GM19438 (cell line): Measurements from ENCODE around the gene ZNF106.
A peak's percentile ranks its signal among the peaks of the same experiment; 100 is the strongest.

Experiments used
- ATAC-seq: cut with Tn5 transposase; IDR thresholded peaks from one replicate; pipeline ENCODE4 v1.9.1; 2021; ENCODE audit warnings: low read depth; ENCODE audit not compliant: unreplicated experiment

ZNF106 gene

DNA sequence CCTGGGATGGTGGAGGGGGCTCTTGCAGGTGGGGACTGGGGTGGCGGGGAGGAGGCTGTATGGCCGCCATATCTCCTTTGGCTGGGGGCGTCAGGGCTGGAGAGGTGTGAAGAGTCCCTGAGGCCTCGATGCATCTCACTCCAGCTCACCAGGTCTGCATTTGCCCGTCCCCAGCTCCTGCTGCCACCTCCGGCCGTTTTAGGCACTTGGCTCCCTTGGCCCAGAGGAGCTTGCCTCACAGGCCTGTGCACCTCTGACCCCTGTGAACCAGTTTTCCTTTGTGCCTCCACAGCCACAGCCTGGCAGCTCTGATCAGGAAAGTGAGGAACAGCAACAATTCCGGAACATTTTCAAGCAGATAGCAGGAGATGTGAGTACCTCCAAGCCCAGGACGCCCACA is 81.9 kb downstream of the ZNF106 start:
- ATAC-seq, result no peak

GRCh38 chr15:42408178-42408577 is 82.8 kb downstream of the ZNF106 start:
- no peak for ATAC-seq

DNA sequence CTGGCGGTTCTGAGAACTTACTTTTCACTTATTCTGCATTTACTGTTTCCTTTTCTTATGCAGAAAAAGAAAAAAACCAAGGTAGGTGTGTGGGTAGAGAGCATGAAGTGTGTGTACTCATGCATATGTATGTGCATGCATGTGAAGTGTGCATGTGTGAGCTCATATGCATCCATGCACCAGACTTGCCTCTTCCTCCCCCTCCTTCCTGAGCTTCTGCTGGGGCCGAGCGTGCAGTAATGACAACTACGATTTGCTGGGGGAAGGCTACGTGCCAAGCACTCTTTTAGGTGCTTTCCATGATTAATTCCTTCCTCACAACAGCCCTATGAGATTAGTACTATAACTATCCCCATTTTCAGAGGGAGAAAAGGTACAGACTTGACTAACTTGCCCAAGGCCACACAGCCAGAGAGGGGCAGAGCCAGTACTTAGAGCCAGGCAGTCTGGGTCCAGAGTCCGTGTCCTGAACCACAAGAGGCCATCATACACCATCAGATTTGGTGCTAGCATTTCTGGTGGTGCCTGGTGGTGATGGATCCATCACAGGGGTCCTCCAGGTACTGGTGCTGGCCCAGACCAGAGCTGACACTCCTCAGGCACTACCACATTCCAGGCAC is 85.0 kb downstream of the ZNF106 start:
- ATAC-seq, result no peak

DNA sequence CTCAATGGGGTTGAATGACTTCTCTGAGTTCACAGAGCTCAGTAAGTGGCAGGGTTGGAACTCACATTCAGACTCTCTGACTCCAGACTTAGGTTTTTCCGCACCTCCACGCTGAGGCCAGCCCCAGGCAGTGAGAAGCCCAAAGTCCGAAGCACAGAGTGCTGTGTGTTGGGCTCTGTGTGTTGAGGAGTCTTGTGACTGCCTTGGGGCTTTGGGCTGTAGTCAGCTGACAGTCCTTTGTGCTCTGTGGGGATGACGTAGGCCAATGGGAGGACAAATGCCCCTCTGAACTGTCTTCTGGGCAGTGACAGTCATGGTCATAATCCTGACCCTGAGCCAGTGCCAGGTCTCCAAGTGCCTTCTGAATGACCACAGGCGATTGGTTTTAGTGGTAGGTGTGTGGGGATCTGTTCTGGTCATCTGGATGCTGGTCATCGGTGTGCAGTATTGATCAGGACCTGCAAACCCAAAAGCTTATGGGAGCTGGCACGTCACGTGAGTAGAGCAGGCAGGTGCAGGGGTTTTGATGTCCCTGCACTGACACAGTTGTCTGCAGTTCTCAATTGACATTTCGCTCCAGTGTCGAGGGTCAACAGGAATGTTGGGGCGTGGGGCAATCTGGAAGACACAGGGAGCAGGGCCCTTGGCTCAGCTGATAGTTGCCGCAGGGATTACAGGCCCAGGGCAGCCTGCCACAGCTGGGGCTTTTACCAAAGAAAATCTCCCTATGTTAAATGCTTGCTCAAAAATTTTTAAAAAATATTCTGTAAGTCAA is 86.3 kb downstream of the ZNF106 start:
- no peak for ATAC-seq

- no peak for ATAC-seq
These were observed 87.6 kb downstream of the ZNF106 start for GRCh38 chr15:42403389-42403788.

DNA sequence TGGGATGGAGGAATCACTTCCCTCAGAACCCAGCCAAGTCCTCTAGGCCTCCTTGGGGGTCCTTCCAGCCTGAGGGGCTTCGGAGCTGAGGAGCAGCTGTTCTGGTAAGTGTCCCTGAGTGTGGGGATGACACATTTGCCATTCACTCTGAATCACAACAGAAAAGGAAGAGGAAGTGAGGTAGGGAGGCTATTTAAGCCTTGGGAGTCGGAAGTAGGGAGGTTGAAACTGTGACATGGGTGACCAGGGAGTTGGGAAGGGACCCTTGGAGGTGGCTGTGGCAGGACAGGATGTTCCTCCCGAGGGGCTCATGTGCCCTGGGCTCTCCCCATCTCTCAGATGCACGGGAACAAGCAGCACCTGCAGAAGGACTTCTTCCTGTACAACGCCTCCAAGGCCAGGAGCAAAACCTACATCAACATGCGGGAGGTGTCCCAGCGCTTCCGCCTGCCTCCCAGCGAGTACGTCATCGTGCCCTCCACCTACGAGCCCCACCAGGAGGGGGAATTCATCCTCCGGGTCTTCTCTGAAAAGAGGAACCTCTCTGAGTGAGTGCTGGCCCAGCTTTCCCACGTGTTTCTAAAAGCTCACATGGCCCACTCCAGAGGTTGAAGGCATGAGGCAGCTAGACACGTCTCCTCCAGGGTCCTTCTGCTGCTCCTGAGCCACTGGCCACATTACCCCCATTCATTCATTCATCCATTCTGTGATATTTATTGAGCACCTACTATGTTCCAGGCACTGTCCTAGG is 88.3 kb downstream of the ZNF106 start:
- no peak for ATAC-seq

- peak; percentile 64 for ATAC-seq
These were observed 89.1 kb downstream of the ZNF106 start for GRCh38 chr15:42401544-42402454.

DNA sequence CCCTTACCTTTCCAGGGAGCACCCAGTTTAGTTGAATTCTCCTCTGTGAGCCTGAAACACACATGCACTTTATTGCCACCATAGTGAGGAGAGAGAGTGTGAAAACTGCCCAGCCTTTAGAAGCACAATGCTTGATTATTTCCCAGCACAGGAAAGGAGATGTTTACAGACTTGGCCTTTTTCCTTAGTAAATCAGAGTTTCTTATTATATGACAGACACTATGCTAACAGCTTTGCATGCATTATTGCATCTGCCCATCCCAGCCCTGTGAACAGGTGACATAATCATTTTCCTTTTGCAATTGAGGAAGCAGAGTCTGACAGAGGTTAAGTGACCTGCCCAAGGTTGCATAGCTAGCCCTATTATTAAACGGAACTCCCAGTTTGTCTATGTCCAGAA is 95.1 kb downstream of the ZNF106 start:
- ATAC-seq, result no peak

DNA sequence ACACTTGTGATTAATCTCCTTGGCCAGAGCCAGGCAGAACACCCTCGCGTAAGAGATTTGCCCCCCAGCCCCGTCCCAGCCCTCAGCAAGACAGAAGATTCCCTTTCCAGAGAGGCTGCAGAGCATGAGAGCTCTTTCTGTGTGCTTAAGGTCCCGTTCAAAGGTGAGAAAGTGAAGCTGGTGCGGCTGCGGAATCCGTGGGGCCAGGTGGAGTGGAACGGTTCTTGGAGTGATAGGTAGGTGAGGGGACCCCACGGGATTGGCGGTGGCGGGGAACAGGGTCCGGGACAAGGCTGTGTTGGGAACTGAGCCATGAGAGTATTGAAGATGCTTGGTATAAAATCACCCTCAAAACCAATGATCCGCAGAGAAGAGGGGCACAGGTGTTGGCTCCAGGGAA is 96.8 kb downstream of the ZNF106 start:
- ATAC-seq, result no peak

DNA sequence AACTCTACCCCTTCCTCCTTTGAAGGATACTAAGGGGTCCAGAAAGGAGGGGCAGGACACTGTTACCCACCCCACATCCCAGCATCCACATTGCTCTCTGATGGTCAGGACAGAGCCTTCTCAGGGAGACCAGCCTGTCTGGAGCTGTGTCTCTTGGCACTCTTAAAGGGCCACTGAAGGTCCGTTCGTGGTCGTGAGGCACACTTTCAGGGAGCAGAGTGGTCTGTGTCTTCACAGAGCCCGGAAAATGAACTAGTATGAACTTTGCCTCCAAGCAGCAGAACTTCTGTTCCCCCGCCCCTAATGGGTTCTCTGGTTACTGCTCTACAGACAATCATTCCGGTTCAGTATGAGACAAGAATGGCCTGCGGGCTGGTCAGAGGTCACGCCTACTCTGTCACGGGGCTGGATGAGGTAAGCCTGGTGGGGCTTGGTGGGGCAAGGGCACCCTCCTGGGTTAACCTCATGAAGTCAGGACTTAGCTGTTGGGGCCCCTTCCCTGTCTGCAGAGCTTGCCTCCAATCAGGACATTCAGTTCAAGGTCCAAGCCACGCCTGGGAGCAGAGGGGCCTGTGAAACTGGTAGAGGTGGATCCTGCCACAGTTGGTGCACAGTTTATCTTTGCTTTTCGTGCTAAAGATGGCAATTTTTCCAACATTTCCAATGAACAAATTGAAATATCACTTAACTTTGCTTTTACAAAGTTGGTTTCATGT is 98.5 kb downstream of the ZNF106 start:
- no peak for ATAC-seq

GRCh38 chr15:42387603-42388002 is 103.3 kb downstream of the ZNF106 start:
- no peak for ATAC-seq

GRCh38 chr15:42385980-42386700 is 104.8 kb downstream of the ZNF106 start:
- ATAC-seq, result no peak

- no peak for ATAC-seq
These were observed 105.5 kb downstream of the ZNF106 start for GRCh38 chr15:42385206-42385979.

DNA sequence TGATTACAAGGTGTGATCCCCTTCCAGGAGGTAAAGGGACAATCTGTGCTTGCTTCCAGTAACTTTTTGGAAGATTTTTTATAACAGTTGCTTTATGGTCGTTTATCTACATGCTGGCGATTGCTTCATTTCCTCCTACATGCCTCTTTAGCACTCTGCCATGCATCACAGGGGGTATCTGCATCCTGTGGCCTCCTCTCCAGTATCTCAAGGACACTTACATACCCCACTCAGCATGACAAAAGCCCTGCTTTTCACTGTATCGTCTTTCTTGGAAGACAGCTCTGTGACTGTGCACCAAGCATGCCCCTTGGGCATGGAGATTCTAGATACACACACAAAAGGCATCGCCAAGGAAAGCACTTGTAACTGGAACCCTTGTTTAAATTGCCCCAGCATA is 106.3 kb downstream of the ZNF106 start:
- ATAC-seq, result no peak

DNA sequence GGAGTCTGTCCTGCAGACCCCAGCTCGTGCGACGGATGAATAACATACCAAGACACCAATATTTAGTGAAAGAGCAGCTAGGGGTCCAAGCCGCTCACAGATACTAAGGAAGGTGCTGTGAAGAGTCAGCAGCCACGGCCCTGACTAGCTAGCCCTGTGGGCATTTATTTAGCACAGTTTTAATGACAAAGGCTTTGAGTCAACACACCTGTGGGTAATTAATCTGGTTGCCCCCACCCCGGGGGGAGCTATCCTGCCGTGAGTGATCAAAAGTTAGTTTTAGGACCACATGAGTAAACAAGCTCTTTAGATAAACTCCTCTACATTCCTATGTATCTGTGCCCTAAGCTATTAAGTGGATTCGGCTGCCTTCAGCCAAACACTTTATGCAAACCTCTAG is 112.9 kb downstream of the ZNF106 start:
- no peak for ATAC-seq

DNA sequence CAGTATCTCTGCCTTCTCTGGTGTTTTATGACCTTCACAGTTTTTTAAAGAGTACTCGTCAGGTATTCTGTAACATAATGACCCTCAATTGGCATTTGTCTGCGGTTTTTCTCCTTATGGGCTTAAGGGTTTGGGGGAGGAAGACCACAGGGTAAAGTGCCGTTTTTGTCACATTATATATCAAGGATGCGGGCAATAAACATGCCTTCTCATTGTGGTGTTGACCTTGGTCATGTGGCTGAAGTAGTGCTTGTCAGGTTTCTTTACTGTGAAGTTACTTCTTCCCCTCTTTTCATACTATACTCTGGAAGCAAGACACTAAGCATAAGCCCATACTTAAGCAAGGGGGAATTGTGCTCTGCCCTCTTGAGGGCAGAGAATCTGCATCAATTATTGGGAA is 115.0 kb downstream of the ZNF106 start:
- no peak for ATAC-seq

GRCh38 chr15:42375252-42375651 is 115.7 kb downstream of the ZNF106 start:
- no peak for ATAC-seq

DNA sequence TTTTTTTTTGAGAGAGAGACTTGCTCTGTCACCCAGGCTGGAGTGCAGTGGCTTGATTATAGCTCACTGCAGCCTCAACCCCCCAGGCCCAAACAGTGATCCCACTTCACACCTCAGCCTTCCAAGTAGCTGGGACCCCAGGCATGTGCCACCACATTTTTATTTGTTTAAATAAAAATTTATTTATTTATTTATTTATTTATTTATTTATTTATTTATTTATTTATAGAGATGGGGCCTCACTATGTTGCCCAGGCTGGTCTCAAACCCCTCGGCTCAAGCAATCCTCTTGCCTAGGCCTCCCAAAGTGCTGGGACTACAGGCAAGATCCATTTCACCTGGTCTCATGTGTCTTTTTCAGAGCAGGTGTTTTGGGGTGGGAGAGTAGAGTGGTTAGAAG is 116.1 kb downstream of the ZNF106 start:
- no peak for ATAC-seq

DNA sequence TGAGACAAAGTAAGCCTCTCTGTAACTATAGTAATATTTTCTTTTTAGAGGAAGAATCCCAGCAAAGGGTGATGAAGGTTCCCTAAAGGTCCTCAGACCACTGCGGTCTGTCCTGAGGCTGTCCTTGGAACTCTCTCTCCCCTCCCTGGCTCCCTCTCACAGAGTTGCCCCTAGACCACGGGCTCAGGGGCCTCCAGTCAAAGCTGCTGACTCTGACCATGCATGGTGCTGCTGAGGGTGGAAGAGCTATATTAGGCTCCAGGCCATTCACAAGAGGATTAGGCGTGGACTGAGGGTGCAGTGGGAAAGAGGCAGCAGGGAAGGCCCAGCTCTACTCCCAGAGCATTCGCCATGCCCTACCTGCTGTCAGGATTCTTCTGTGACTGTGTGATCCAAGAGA is 117.0 kb downstream of the ZNF106 start:
- ATAC-seq, result no peak
